ENCODE measurements around the gene AUH. TPM values are rescaled to one million over a fixed set of nuclear protein-coding genes. Genes with fewer than 3 reads are reported as not detected.

AUH gene
- total RNA-seq, 2 experiments from 2014 or later: 30.4 to 30.8 TPM

- H3K27me3 Mint-ChIP-seq: no peaks in the 10 kb centered on the region
- CTCF ChIA-PET: no interaction called here
- ATAC-seq (no peak), DNase-seq (no peak)
- peak overlapping the region; percentile 94 for H3K27ac Mint-ChIP-seq
- POLR2A ChIA-PET: interaction anchor here (0.6 to 6.5 kb wide), 4 partner anchors 9 to 222 kb away, joined by 3 to 69 read pairs (median 4); no protein-coding TSS in a partner anchor
- peaks cover 80% of the 10 kb centered on the region for H3K4me1 Mint-ChIP-seq
- H3K9me3 Mint-ChIP-seq (ENCODE audit: low read depth): peaks cover 19% of the 10 kb centered on the region
- intact Hi-C loops (cut with DNase I, micrococcal nuclease): loop anchor here (10.0 kb wide), 2 partner anchors 283 to 1773 kb away; no protein-coding TSS in a partner anchor
- peaks cover 56% of the 10 kb centered on the region for H3K36me3 Mint-ChIP-seq (ENCODE audit: low read depth)
- H3K4me3 Mint-ChIP-seq: no peak overlapping the region
These were observed 164.2 kb downstream of the AUH start for GRCh38 chr9:91197232-91198181.

GRCh38 chr9:91196103-91196950 is 165.4 kb downstream of the AUH start:
- no peak for DNase-seq
- H3K4me1 Mint-ChIP-seq: peaks cover 85% of the 10 kb centered on the region
- peak overlapping the region; percentile 94 for H3K27ac Mint-ChIP-seq
- no peak overlapping the region for H3K4me3 Mint-ChIP-seq
- no peaks in the 10 kb centered on the region for H3K27me3 Mint-ChIP-seq
- H3K9me3 Mint-ChIP-seq (ENCODE audit: low read depth): peaks cover 9% of the 10 kb centered on the region
- peaks cover 46% of the 10 kb centered on the region for H3K36me3 Mint-ChIP-seq (ENCODE audit: low read depth)
- CTCF ChIA-PET: interaction anchor here (1.0 kb wide), 1 partner anchor 224 kb away, joined by 3 read pairs; no protein-coding TSS in a partner anchor
- POLR2A ChIA-PET: interaction anchor here (0.6 to 6.5 kb wide), 4 partner anchors 9 to 223 kb away, joined by 3 to 69 read pairs (median 4); no protein-coding TSS in a partner anchor
- ATAC-seq: no peak
- intact Hi-C loops (cut with DNase I, micrococcal nuclease): loop anchor here (10.0 kb wide), 2 partner anchors 282 to 1772 kb away; no protein-coding TSS in a partner anchor

- intact Hi-C loops (cut with DNase I, micrococcal nuclease): loop anchor here (10.0 kb wide), 2 partner anchors 281 to 1771 kb away; no protein-coding TSS in a partner anchor
- peaks cover 4% of the 10 kb centered on the region for H3K9me3 Mint-ChIP-seq (ENCODE audit: low read depth)
These were observed 166.2 kb downstream of the AUH start for GRCh38 chr9:91195372-91196012.

GRCh38 chr9:91193658-91194391 is 167.9 kb downstream of the AUH start:
- intact Hi-C loops (cut with DNase I, micrococcal nuclease): loop anchor here (1.0 to 10.0 kb wide), 23 partner anchors 13 to 1769 kb away; no protein-coding TSS in a partner anchor
- Mint-ChIP-seq H3K36me3 (ENCODE audit: low read depth) (peaks cover 36% of the 10 kb centered on the region), H3K4me3 (peak overlapping the region; percentile 65), H3K27ac (peak overlapping the region; percentile 94), H3K9me3 (ENCODE audit: low read depth) (peaks cover 9% of the 10 kb centered on the region), H3K4me1 (peaks cover 74% of the 10 kb centered on the region), H3K27me3 (no peaks in the 10 kb centered on the region)
- ChIA-PET POLR2A (interaction anchor here (0.6 to 6.5 kb wide), 8 partner anchors 13 to 278 kb away, joined by 3 to 69 read pairs (median 20); no protein-coding TSS in a partner anchor), CTCF (interaction anchor here (0.6 to 1.7 kb wide), 4 partner anchors 43 to 235 kb away, joined by 3 to 15 read pairs (median 4); no protein-coding TSS in a partner anchor)
- ATAC-seq (peak; percentile 62), DNase-seq (peak; percentile 92)

More at GRCh38 chr9:91195372-91196012, 166.2 kb downstream of the AUH start:
- ChIA-PET POLR2A (interaction anchor here (0.9 to 6.5 kb wide), 5 partner anchors 8 to 224 kb away, joined by 3 to 69 read pairs (median 5); no protein-coding TSS in a partner anchor), CTCF (no interaction called here)
- H3K27me3 Mint-ChIP-seq: no peaks in the 10 kb centered on the region
- peaks cover 37% of the 10 kb centered on the region for H3K36me3 Mint-ChIP-seq (ENCODE audit: low read depth)
- peak overlapping the region; percentile 65 for H3K4me3 Mint-ChIP-seq
- peaks cover 84% of the 10 kb centered on the region for H3K4me1 Mint-ChIP-seq
- peak overlapping the region; percentile 94 for H3K27ac Mint-ChIP-seq
- ATAC-seq (no peak), DNase-seq (no peak)

- no peaks in the 10 kb centered on the region for H3K27me3 Mint-ChIP-seq
- ChIA-PET POLR2A (interaction anchor here (0.6 to 6.5 kb wide), 22 partner anchors 14 to 278 kb away, joined by 3 to 69 read pairs (median 4); partner anchors contain the start of gene NFIL3), CTCF (interaction anchor here (0.6 to 2.4 kb wide), 17 partner anchors 9 to 278 kb away, joined by 3 to 15 read pairs (median 3); no protein-coding TSS in a partner anchor)
- H3K36me3 Mint-ChIP-seq (ENCODE audit: low read depth): peaks cover 38% of the 10 kb centered on the region
- DNase-seq (peak; percentile 91), ATAC-seq (peak; percentile 78)
- peaks cover 67% of the 10 kb centered on the region for H3K4me1 Mint-ChIP-seq
- intact Hi-C loops (cut with DNase I, micrococcal nuclease): loop anchor here (1.0 to 10.0 kb wide), 23 partner anchors 14 to 1768 kb away; no protein-coding TSS in a partner anchor
- peak overlapping the region; percentile 65 for H3K4me3 Mint-ChIP-seq
- H3K9me3 Mint-ChIP-seq (ENCODE audit: low read depth): peaks cover 16% of the 10 kb centered on the region
- H3K27ac Mint-ChIP-seq: peak overlapping the region; percentile 94
These were observed 168.5 kb downstream of the AUH start for GRCh38 chr9:91193087-91193657.

- ATAC-seq (peak; percentile 8), DNase-seq (peak; percentile 52)
- POLR2A ChIA-PET: interaction anchor here (0.7 to 6.5 kb wide), 21 partner anchors 13 to 233 kb away, joined by 3 to 69 read pairs (median 4); partner anchors contain the start of gene NFIL3
- no peaks in the 10 kb centered on the region for H3K27me3 Mint-ChIP-seq
- intact Hi-C loops (cut with DNase I, micrococcal nuclease): loop anchor here (1.0 to 10.0 kb wide), 23 partner anchors 14 to 1768 kb away; no protein-coding TSS in a partner anchor
- peaks cover 63% of the 10 kb centered on the region for H3K4me1 Mint-ChIP-seq
- H3K4me3 Mint-ChIP-seq: peak overlapping the region; percentile 65
- peak overlapping the region; percentile 94 for H3K27ac Mint-ChIP-seq
- H3K36me3 Mint-ChIP-seq (ENCODE audit: low read depth): peaks cover 39% of the 10 kb centered on the region
- H3K9me3 Mint-ChIP-seq (ENCODE audit: low read depth): peaks cover 17% of the 10 kb centered on the region
- CTCF ChIA-PET: interaction anchor here (0.7 to 2.4 kb wide), 19 partner anchors 9 to 278 kb away, joined by 3 to 15 read pairs (median 4); no protein-coding TSS in a partner anchor
These were observed 169.2 kb downstream of the AUH start for GRCh38 chr9:91192381-91193086.

GRCh38 chr9:91191411-91192380 is 170.0 kb downstream of the AUH start:
- H3K4me1 Mint-ChIP-seq: peaks cover 68% of the 10 kb centered on the region
- DNase-seq (no peak), ATAC-seq (no peak)
- no peaks in the 10 kb centered on the region for H3K27me3 Mint-ChIP-seq
- intact Hi-C loops (cut with DNase I, micrococcal nuclease): loop anchor here (2.0 to 10.0 kb wide), 4 partner anchors 155 to 1767 kb away; no protein-coding TSS in a partner anchor
- peak overlapping the region; percentile 94 for H3K27ac Mint-ChIP-seq
- peaks cover 39% of the 10 kb centered on the region for H3K36me3 Mint-ChIP-seq (ENCODE audit: low read depth)
- no peak overlapping the region for H3K4me3 Mint-ChIP-seq
- H3K9me3 Mint-ChIP-seq (ENCODE audit: low read depth): peaks cover 17% of the 10 kb centered on the region
- CTCF ChIA-PET: interaction anchor here (0.7 to 2.4 kb wide), 14 partner anchors 8 to 277 kb away, joined by 3 to 12 read pairs (median 4); no protein-coding TSS in a partner anchor
- POLR2A ChIA-PET: interaction anchor here (0.6 to 6.5 kb wide), 15 partner anchors 13 to 237 kb away, joined by 3 to 69 read pairs (median 7); no protein-coding TSS in a partner anchor

GRCh38 chr9:91190062-91190461 is 171.7 kb downstream of the AUH start:
- H3K27me3 Mint-ChIP-seq: no peaks in the 10 kb centered on the region
- H3K9me3 Mint-ChIP-seq (ENCODE audit: low read depth): peaks cover 17% of the 10 kb centered on the region
- H3K27ac Mint-ChIP-seq: peak overlapping the region; percentile 70
- no peak for DNase-seq
- POLR2A ChIA-PET: interaction anchor here (0.6 kb wide), 1 partner anchor 220 kb away, joined by 3 read pairs; no protein-coding TSS in a partner anchor
- ATAC-seq: no peak
- H3K4me3 Mint-ChIP-seq: no peak overlapping the region
- H3K36me3 Mint-ChIP-seq (ENCODE audit: low read depth): peaks cover 23% of the 10 kb centered on the region
- intact Hi-C loops (cut with DNase I, micrococcal nuclease): loop anchor here (5.0 to 10.0 kb wide), 3 partner anchors 157 to 1765 kb away; no protein-coding TSS in a partner anchor
- CTCF ChIA-PET: interaction anchor here (0.8 to 1.7 kb wide), 3 partner anchors 18 to 156 kb away, joined by 4 read pairs; no protein-coding TSS in a partner anchor
- H3K4me1 Mint-ChIP-seq: peaks cover 59% of the 10 kb centered on the region
